Esophagus squamous epithelium (tissue), 4 donors: ENCODE measurements around the gene RUNDC1.

Source experiments
- POLR2A ChIP-seq, 4 donors: fragments of 450-650 bp; IDR thresholded peaks; one replicate each; pipeline ENCODE4 v1.6.1; 2017; ENCODE audit warnings: antibody characterized with exemption in 4 of 4, mild to moderate bottlenecking in 4 of 4, moderate library complexity in 3 of 4
- TF ChIP-seq, protein P1 (sequence below), 6 experiments: fragments of 450-650 bp in 4 of 6; fragments of 200-600 bp in 2 of 6; sonication (generic) in 2 of 6; IDR thresholded peaks; one replicate each; pipeline ENCODE4 v1.5.1; 2016 to 2019; ENCODE audit warnings: antibody characterized with exemption in 6 of 6, mild to moderate bottlenecking in 4 of 6, moderate library complexity in 4 of 6

DNA sequence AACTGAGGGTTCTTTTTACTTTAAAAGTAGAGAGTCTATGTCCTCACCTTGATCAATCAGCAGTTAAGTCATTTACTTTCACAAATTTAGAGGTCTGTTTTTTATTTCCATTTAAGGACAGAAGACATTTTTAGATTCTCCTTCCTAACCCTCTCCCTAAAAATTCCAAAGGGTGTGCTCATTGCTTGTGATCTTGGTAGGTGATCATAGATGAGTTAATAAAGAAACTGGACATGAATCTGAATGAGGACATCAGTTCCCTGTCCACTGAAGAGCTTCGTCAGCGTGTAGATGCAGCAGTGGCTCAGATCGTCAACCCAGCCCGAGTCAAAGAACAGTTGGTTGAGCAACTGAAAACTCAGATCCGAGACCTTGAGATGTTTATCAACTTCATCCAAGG lies 8.8 kb downstream of the RUNDC1 start:
- no peak for TF ChIP-seq POLR2A (IDR thresholded peaks at IDR 0.05)
- TF ChIP-seq, protein P1, sequence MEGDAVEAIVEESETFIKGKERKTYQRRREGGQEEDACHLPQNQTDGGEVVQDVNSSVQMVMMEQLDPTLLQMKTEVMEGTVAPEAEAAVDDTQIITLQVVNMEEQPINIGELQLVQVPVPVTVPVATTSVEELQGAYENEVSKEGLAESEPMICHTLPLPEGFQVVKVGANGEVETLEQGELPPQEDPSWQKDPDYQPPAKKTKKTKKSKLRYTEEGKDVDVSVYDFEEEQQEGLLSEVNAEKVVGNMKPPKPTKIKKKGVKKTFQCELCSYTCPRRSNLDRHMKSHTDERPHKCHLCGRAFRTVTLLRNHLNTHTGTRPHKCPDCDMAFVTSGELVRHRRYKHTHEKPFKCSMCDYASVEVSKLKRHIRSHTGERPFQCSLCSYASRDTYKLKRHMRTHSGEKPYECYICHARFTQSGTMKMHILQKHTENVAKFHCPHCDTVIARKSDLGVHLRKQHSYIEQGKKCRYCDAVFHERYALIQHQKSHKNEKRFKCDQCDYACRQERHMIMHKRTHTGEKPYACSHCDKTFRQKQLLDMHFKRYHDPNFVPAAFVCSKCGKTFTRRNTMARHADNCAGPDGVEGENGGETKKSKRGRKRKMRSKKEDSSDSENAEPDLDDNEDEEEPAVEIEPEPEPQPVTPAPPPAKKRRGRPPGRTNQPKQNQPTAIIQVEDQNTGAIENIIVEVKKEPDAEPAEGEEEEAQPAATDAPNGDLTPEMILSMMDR (IDR thresholded peaks at IDR 0.05): no peak
